ENCODE results near the gene SLC8A3. TPM values are rescaled to one million over a fixed set of nuclear protein-coding genes. Genes with fewer than 3 reads are reported as not detected.

Gene SLC8A3
- total RNA-seq, 6 experiments from 2014 or later, result 0.05 to 0.13 (median 0.12) TPM; not detected in 3

DNA sequence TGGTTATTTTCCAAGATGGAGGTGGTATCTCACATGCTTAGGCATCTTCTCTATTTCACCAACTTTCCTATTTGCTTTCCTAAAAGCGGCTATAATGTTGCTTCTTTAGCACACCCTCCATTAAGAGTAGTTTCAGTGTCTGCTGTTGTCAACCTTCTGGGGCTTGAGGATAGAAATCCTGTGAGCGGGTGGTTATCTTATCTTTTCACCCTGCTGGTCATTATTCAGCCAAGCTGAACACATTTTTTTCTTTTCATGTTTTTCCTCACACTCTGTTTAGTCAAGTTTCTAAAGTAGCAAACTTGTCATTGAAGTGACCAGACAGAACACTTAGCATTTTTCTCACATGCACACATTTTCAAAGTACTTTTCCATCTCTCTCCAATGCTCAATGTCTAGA, 104.5 kb downstream of the SLC8A3 start:
- Histone ChIP-seq H3K27me3 (no peaks in the 10 kb centered on the region), H3K4me3 (no peak overlapping the region), H3K36me3 (no peaks in the 10 kb centered on the region), H3K4me1 (no peaks in the 10 kb centered on the region), H3K9me3 (no peaks in the 10 kb centered on the region), H3K27ac (no peak overlapping the region)
- ATAC-seq, result no peak
- intact Hi-C loops (cut with DNase I), result no loop called here
- no peak for DNase-seq
- WGBS (ENCODE audit: insufficient coverage, low coverage, low lambda C conversion rate, missing lambda C conversion rate), result 50% methylated on average over 2 of the region's 2 CpGs
- TF ChIP-seq, protein P1, sequence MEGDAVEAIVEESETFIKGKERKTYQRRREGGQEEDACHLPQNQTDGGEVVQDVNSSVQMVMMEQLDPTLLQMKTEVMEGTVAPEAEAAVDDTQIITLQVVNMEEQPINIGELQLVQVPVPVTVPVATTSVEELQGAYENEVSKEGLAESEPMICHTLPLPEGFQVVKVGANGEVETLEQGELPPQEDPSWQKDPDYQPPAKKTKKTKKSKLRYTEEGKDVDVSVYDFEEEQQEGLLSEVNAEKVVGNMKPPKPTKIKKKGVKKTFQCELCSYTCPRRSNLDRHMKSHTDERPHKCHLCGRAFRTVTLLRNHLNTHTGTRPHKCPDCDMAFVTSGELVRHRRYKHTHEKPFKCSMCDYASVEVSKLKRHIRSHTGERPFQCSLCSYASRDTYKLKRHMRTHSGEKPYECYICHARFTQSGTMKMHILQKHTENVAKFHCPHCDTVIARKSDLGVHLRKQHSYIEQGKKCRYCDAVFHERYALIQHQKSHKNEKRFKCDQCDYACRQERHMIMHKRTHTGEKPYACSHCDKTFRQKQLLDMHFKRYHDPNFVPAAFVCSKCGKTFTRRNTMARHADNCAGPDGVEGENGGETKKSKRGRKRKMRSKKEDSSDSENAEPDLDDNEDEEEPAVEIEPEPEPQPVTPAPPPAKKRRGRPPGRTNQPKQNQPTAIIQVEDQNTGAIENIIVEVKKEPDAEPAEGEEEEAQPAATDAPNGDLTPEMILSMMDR (IDR thresholded peaks at IDR 0.05), result no peak
- TF ChIP-seq POLR2A (IDR thresholded peaks at IDR 0.05), result no peak

DNA sequence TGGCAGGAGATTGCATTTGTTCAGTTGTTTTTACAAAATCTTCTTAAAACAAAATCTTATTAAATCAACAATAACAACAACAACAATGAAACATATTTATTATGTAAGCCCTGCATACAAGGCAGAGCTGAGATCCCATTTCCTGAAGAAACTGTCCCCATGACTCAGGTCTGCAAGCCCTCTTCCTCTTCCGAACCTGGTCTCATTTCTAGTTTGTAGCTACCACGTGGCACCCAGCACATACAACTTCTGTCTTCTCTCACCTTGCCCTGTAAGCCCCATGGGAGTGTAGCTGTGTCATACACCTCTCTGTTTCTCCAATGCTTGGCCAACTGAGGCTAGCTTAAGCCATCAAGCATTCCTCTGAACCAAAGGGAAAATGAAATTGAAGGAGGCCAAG, 106.4 kb downstream of the SLC8A3 start:
- Histone ChIP-seq H3K9me3 (no peaks in the 10 kb centered on the region), H3K4me3 (no peak overlapping the region), H3K27ac (no peak overlapping the region), H3K4me1 (no peaks in the 10 kb centered on the region), H3K36me3 (no peaks in the 10 kb centered on the region), H3K27me3 (no peaks in the 10 kb centered on the region)
- no peak for DNase-seq
- WGBS (ENCODE audit: insufficient coverage, low coverage, low lambda C conversion rate, missing lambda C conversion rate), result 48% methylated on average over 2 of the region's 2 CpGs
- no peak for ATAC-seq
- TF ChIP-seq, protein P1 (IDR thresholded peaks at IDR 0.05), result no peak
- TF ChIP-seq POLR2A (IDR thresholded peaks at IDR 0.05), result no peak
- intact Hi-C loops (cut with DNase I), result no loop called here

DNA sequence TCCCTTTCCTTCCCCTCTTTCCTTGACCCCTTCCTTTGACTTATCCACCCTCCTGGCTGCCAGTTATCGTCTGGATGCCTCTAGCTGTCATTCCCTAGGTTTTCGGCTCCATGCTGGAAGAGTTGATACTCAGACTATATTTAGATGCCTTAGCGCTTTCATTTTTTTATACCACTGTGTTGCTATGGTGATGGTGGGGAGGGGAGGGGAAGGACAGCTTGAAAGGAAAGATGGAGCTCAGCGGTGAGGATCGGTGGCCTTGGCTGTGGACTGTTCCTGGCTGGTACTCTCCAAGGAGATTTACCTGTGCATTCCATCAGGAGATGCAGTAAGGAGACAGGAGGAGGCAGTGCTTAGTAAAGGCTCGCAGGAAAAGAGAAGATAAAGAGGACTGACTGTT, 108.7 kb downstream of the SLC8A3 start:
- H3K36me3 ChIP-seq, result no peaks in the 10 kb centered on the region
- TF ChIP-seq POLR2A (IDR thresholded peaks at IDR 0.05), result no peak
- TF ChIP-seq, protein P1 (IDR thresholded peaks at IDR 0.05), result no peak
- 77% methylated on average over 5 of the region's 6 CpGs for WGBS (ENCODE audit: insufficient coverage, low coverage, low lambda C conversion rate, missing lambda C conversion rate)
- H3K4me1 ChIP-seq, result no peaks in the 10 kb centered on the region
- intact Hi-C loops (cut with DNase I), result no loop called here
- H3K4me3 ChIP-seq, result no peak overlapping the region
- DNase-seq, result no peak
- no peak for ATAC-seq
- H3K27me3 ChIP-seq, result no peaks in the 10 kb centered on the region
- no peak overlapping the region for H3K27ac ChIP-seq
- no peaks in the 10 kb centered on the region for H3K9me3 ChIP-seq

DNA sequence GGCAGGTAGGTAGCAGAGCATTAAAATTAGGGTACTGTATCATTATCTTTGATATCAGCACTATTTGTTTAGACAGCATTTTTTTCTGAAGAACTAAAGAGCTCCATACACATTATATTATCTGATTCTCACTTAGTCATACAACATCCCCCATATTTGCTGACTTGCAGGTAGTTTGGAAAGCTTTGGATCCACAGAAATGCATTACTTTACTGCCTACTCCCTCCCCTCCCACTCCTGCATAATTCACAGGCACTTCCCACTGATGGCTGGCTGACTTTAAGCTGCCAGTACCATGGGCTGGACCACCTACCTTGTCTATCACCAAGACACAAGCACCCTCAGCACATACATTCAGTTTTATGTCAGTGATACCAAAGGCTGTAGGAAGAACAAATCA, 110.4 kb downstream of the SLC8A3 start:
- DNase-seq, result no peak
- no peak for TF ChIP-seq POLR2A (IDR thresholded peaks at IDR 0.05)
- TF ChIP-seq, protein P1 (IDR thresholded peaks at IDR 0.05), result no peak
- intact Hi-C loops (cut with DNase I), result no loop called here
- H3K9me3 ChIP-seq, result no peaks in the 10 kb centered on the region
- no peaks in the 10 kb centered on the region for H3K36me3 ChIP-seq
- no peak overlapping the region for H3K4me3 ChIP-seq
- H3K4me1 ChIP-seq, result no peaks in the 10 kb centered on the region
- ATAC-seq, result no peak
- no peaks in the 10 kb centered on the region for H3K27me3 ChIP-seq
- H3K27ac ChIP-seq, result no peak overlapping the region

DNA sequence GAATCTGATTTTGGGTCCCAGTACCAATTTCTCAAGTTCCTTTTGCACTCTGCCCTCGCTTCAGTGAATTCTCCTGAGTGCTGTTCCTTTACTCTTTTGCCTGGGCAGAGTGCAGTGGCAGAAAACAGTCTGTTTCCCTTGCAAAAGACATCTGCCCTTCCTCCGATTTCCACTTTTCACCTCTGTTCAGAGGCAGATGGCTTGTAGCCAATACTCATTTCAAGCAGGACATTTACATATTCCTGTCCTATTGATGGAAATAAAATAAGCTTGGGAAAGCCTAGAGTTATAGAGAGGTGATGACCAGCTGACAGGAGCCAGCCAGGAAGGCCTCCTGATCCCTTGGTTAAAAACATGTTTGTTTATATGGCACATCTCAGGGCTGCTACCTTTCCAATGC, 111.0 kb downstream of the SLC8A3 start:
- intact Hi-C loops (cut with DNase I), result no loop called here
- ATAC-seq, result no peak

More for the DNA sequence above, 111.0 kb downstream of the SLC8A3 start:
- Histone ChIP-seq H3K9me3 (no peaks in the 10 kb centered on the region), H3K36me3 (no peaks in the 10 kb centered on the region), H3K4me1 (no peaks in the 10 kb centered on the region), H3K27ac (no peak overlapping the region), H3K27me3 (no peaks in the 10 kb centered on the region), H3K4me3 (no peak overlapping the region)
- DNase-seq, result no peak
- TF ChIP-seq, protein P1 (IDR thresholded peaks at IDR 0.05), result no peak
- TF ChIP-seq POLR2A (IDR thresholded peaks at IDR 0.05), result no peak
- WGBS (ENCODE audit: insufficient coverage, low coverage, low lambda C conversion rate, missing lambda C conversion rate), result 45% methylated on average over 2 of the region's 2 CpGs
